GM12878 (cell line): ENCODE data around the gene MTA3.

ENCODE experiments used
- ATF3 ChIP-seq: IDR thresholded peaks from 2 replicates; pipeline ENCODE4 v1.6.1; 2011; ENCODE audit warnings: low read depth, mild to moderate bottlenecking, low read length, moderate library complexity, borderline replicate concordance; ENCODE audit errors: extremely low read depth
- CTCF ChIP-seq, 3 experiments: IDR thresholded peaks in 2 of 3; conservative IDR thresholded peaks in 1 of 3; 2 replicates each; pipeline ENCODE4 v1.5.1; 2011; ENCODE audit warnings: low read depth in 3 of 3, low read length in 3 of 3, mild to moderate bottlenecking in 3 of 3, control low read depth in 2 of 3, moderate library complexity in 2 of 3, inconsistent platforms in 1 of 3, mixed read lengths in 1 of 3; ENCODE audit not compliant: control insufficient read depth in 2 of 3, insufficient read depth in 1 of 3; ENCODE audit errors: extremely low read depth in 1 of 3
- ELK1 ChIP-seq: IDR thresholded peaks from 2 replicates; pipeline ENCODE4 v1.6.1; 2012; ENCODE audit warnings: low read depth, low read length, improper control_type of control experiment
- EP300 ChIP-seq, 2 experiments: fragments of 150-350 bp in 1 of 2; IDR thresholded peaks; 2 replicates each; pipeline ENCODE4 v1.6.1; 2011 to 2012; ENCODE audit warnings: low read depth in 2 of 2, low read length in 2 of 2, borderline replicate concordance in 1 of 2, improper control_type of control experiment in 1 of 2, inconsistent platforms in 1 of 2; ENCODE audit not compliant: control insufficient read depth in 1 of 2
- IRF4 ChIP-seq: IDR thresholded peaks from 2 replicates; pipeline ENCODE4 v1.6.1; 2011; ENCODE audit warnings: low read depth, low read length
- NFYB ChIP-seq: IDR thresholded peaks from 2 replicates; pipeline ENCODE4 v1.6.1; 2011; ENCODE audit warnings: low read depth, mild to moderate bottlenecking, low read length, improper control_type of control experiment, moderate library complexity; ENCODE audit not compliant: insufficient read depth
- POLR2A ChIP-seq: IDR thresholded peaks from 2 replicates; pipeline ENCODE4 v1.6.1; 2011; ENCODE audit warnings: low read depth, mild to moderate bottlenecking, low read length
- RAD51 ChIP-seq: fragments of 450-650 bp; IDR thresholded peaks from 2 replicates; pipeline ENCODE4 v1.6.1; 2016; ENCODE audit warnings: moderate library complexity, mild to moderate bottlenecking, inconsistent platforms
- ZNF207 ChIP-seq: fragments of 450-650 bp; IDR thresholded peaks from 2 replicates; pipeline ENCODE4 v1.6.1; 2014; ENCODE audit warnings: antibody characterized with exemption, mild to moderate bottlenecking, borderline replicate concordance
- TF ChIP-seq, protein P1 (sequence below): IDR thresholded peaks from 2 replicates; pipeline ENCODE4 v1.6.1; 2011; ENCODE audit warnings: borderline replicate concordance, low read depth, mild to moderate bottlenecking, moderate library complexity, mixed read lengths, low read length; ENCODE audit not compliant: insufficient read depth; ENCODE audit errors: extremely low read length
- TF ChIP-seq, protein P2 (sequence below): fragments of 450-650 bp; IDR thresholded peaks from 2 replicates; pipeline ENCODE4 v1.6.1; 2017; ENCODE audit warnings: mild to moderate bottlenecking

DNA sequence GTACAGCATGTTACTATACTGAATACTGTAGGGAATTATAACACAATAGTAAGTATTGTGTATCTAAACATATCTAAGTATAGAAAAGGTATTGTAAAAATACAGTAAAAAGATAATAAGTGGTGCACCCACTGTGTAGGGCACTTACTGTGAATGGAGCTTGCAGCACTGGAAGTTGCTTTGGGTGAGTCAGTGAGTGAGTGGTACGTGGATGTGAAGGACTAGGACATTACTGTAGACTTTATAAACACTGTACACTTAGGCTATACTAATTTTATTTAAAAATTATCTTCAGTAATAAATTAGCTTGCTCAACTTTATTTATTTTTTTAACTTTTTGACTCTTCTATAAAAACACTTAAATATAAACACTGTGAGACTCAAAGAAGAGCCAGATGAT is 82.6 kb downstream of the MTA3 start:
- TF ChIP-seq IRF4 = no peak
- TF ChIP-seq RAD51 = no peak
- TF ChIP-seq CTCF (IDR thresholded peaks at IDR 0.05 in 2 of 3, conservative IDR thresholded peaks at IDR 0.05 in 1 of 3; ENCODE audit: control insufficient read depth in 2 of 3, extremely low read depth in 1 of 3, insufficient read depth in 1 of 3, low read depth in 3 of 3, low read length in 3 of 3) = no peak
- no peak for TF ChIP-seq ZNF207
- no peak for TF ChIP-seq EP300 (IDR thresholded peaks at IDR 0.05; ENCODE audit: borderline replicate concordance in 1 of 2, control insufficient read depth in 1 of 2, low read depth in 2 of 2, low read length in 2 of 2)
- TF ChIP-seq, protein P1, sequence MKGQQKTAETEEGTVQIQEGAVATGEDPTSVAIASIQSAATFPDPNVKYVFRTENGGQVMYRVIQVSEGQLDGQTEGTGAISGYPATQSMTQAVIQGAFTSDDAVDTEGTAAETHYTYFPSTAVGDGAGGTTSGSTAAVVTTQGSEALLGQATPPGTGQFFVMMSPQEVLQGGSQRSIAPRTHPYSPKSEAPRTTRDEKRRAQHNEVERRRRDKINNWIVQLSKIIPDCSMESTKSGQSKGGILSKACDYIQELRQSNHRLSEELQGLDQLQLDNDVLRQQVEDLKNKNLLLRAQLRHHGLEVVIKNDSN = no peak
- no peak for TF ChIP-seq POLR2A
- no peak for TF ChIP-seq ELK1
- TF ChIP-seq NFYB = no peak
- TF ChIP-seq, protein P2, sequence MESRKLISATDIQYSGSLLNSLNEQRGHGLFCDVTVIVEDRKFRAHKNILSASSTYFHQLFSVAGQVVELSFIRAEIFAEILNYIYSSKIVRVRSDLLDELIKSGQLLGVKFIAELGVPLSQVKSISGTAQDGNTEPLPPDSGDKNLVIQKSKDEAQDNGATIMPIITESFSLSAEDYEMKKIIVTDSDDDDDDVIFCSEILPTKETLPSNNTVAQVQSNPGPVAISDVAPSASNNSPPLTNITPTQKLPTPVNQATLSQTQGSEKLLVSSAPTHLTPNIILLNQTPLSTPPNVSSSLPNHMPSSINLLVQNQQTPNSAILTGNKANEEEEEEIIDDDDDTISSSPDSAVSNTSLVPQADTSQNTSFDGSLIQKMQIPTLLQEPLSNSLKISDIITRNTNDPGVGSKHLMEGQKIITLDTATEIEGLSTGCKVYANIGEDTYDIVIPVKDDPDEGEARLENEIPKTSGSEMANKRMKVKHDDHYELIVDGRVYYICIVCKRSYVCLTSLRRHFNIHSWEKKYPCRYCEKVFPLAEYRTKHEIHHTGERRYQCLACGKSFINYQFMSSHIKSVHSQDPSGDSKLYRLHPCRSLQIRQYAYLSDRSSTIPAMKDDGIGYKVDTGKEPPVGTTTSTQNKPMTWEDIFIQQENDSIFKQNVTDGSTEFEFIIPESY = no peak
- TF ChIP-seq ATF3 = no peak
